ENCODE data around the gene KIAA0513.
A peak's percentile ranks its signal among the peaks of the same experiment; 100 is the strongest.
"Not testable (repeated sequence)": the region's sequence is repeated elsewhere in the genome, so short reads cannot be mapped to it uniquely, and the experiment has no call there.

KIAA0513 gene

GRCh38 chr16:85051067-85051581 lies 23.5 kb downstream of the KIAA0513 start:
- no peak for DNase-seq (ENCODE audit: low read depth)

GRCh38 chr16:85051683-85052082 lies 24.1 kb downstream of the KIAA0513 start:
- DNase-seq (ENCODE audit: low read depth): no peak

- no peak for DNase-seq (ENCODE audit: low read depth)
These were observed 24.9 kb downstream of the KIAA0513 start for GRCh38 chr16:85052536-85052935.

- DNase-seq (ENCODE audit: low read depth): not testable (repeated sequence)
These were observed 26.7 kb downstream of the KIAA0513 start for GRCh38 chr16:85054321-85054720.

- DNase-seq (ENCODE audit: low read depth): no peak
These were observed 27.4 kb downstream of the KIAA0513 start for GRCh38 chr16:85054948-85055492.

- DNase-seq (ENCODE audit: low read depth): peak; percentile 19
These were observed 28.1 kb downstream of the KIAA0513 start for GRCh38 chr16:85055493-85056210.

- DNase-seq (ENCODE audit: low read depth): no peak
These were observed 28.7 kb downstream of the KIAA0513 start for GRCh38 chr16:85056211-85056748.

GRCh38 chr16:85057212-85057889 lies 29.8 kb downstream of the KIAA0513 start:
- DNase-seq (ENCODE audit: low read depth): no peak

GRCh38 chr16:85057948-85058347 lies 30.4 kb downstream of the KIAA0513 start:
- DNase-seq (ENCODE audit: low read depth): no peak

GRCh38 chr16:85058909-85059308 lies 31.3 kb downstream of the KIAA0513 start:
- DNase-seq (ENCODE audit: low read depth): no peak

GRCh38 chr16:85061566-85061965 lies 34.0 kb downstream of the KIAA0513 start:
- DNase-seq (ENCODE audit: low read depth): no peak

GRCh38 chr16:85062323-85062722 lies 34.7 kb downstream of the KIAA0513 start:
- DNase-seq (ENCODE audit: low read depth): no peak

- DNase-seq (ENCODE audit: low read depth): no peak
These were observed 35.2 kb downstream of the KIAA0513 start for GRCh38 chr16:85062845-85063244.

- no peak for DNase-seq (ENCODE audit: low read depth)
These were observed 36.6 kb downstream of the KIAA0513 start for GRCh38 chr16:85064186-85064585.

- DNase-seq (ENCODE audit: low read depth): no peak
These were observed 37.5 kb downstream of the KIAA0513 start for GRCh38 chr16:85065099-85065498.

- DNase-seq (ENCODE audit: low read depth): no peak
These were observed 38.8 kb downstream of the KIAA0513 start for GRCh38 chr16:85066346-85066885.

GRCh38 chr16:85067024-85067423 lies 39.4 kb downstream of the KIAA0513 start:
- no peak for DNase-seq (ENCODE audit: low read depth)

GRCh38 chr16:85067426-85067825 lies 39.8 kb downstream of the KIAA0513 start:
- no peak for DNase-seq (ENCODE audit: low read depth)

- DNase-seq (ENCODE audit: low read depth): no peak
These were observed 41.2 kb downstream of the KIAA0513 start for GRCh38 chr16:85068746-85069145.

GRCh38 chr16:85069171-85069570 lies 41.6 kb downstream of the KIAA0513 start:
- no peak for DNase-seq (ENCODE audit: low read depth)

GRCh38 chr16:85072076-85072860 lies 44.7 kb downstream of the KIAA0513 start:
- no peak for DNase-seq (ENCODE audit: low read depth)

GRCh38 chr16:85072947-85073346 lies 45.4 kb downstream of the KIAA0513 start:
- DNase-seq (ENCODE audit: low read depth): peak; percentile 83
